RWPE2 (cell line): ENCODE data around the gene AQP2.

Source experiments
- ATAC-seq: fragments of 200-7000 bp; cut with Tn5 transposase; 3 replicates; pipeline ENCODE4 v1.9.1; 2021; ENCODE audit warnings: low read depth
- DNase-seq: peaks from one replicate; pipeline ENCODE4 v3.0.0-alpha.2; 2020; ENCODE audit warnings: low spot score
- H3K27ac ChIP-seq: fragments of 450-650 bp; 2 replicates; pipeline ENCODE4 v1.5.1; 2017; ENCODE audit warnings: mild to moderate bottlenecking; ENCODE audit not compliant: poor library complexity, severe bottlenecking
- H3K27me3 ChIP-seq: fragments of 250-450 bp; sonication (Bioruptor Pico); 2 replicates; pipeline ENCODE4 v1.5.1; 2021; ENCODE audit warnings: mild to moderate bottlenecking, moderate library complexity; ENCODE audit not compliant: insufficient read depth, poor library complexity, severe bottlenecking
- H3K36me3 ChIP-seq: fragments of 250-450 bp; sonication (Bioruptor Pico); 2 replicates; pipeline ENCODE4 v1.5.1; 2020; ENCODE audit warnings: low read depth, mild to moderate bottlenecking, moderate library complexity
- H3K4me1 ChIP-seq: fragments of 250-450 bp; sonication (Bioruptor Pico); 2 replicates; pipeline ENCODE4 v1.5.1; 2021; ENCODE audit warnings: mild to moderate bottlenecking, moderate library complexity; ENCODE audit not compliant: insufficient read depth, poor library complexity, severe bottlenecking
- H3K4me3 ChIP-seq: fragments of 250-450 bp; sonication (Bioruptor Pico); 2 replicates; pipeline ENCODE4 v1.5.1; 2021; ENCODE audit warnings: mild to moderate bottlenecking, moderate library complexity; ENCODE audit not compliant: severe bottlenecking
- H3K9me3 ChIP-seq: fragments of 250-450 bp; sonication (Bioruptor Pico); 2 replicates; pipeline ENCODE4 v1.5.1; 2021; ENCODE audit warnings: mild to moderate bottlenecking, moderate library complexity; ENCODE audit not compliant: severe bottlenecking
- TF ChIP-seq, protein P1 (sequence below): fragments of 450-650 bp; IDR thresholded peaks from one replicate; pipeline ENCODE4 v1.5.1; 2017; ENCODE audit warnings: mild to moderate bottlenecking, moderate library complexity; ENCODE audit not compliant: poor library complexity, severe bottlenecking

Gene AQP2

DNA sequence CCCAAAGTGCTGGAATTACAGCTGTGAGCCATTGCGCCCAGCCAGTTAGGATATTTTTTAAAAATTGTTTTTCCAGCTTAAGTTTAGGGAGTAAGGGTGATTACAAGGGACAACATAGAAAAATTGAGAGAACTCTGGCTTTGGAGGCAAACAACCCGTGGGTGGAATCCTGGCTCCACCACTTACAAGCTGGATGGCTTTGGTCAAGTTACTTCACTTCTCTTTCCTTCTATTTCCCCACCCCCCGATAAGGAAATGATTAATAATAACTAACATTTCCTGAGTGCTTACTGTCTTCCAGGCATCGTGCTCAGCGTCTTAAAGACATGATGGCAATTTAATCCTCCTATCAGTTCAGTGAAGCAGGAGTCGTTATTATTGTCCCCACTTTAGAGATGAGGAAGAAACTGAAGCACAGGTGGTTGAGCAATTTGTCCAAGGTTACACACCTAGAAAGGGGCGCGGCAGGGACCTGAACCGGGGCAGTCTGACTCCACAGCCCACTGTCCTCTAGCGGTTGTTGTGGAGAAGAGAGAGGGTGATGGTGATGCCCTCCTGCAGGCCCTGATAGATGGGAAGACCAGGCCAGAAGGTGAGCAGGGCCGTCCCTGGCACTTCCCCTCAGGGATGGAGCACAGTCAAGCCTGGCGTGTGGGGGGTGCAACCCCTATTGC lies 30.2 kb upstream of the AQP2 start:
- Histone ChIP-seq H3K4me1 (no peaks in the 10 kb centered on the region), H3K27ac (no peak overlapping the region), H3K4me3 (no peak overlapping the region), H3K27me3 (no peaks in the 10 kb centered on the region), H3K9me3 (no peaks in the 10 kb centered on the region), H3K36me3 (no peaks in the 10 kb centered on the region)
- DNase-seq = no peak
- peak; percentile 29; the same call in 2 of the 3 replicates for ATAC-seq
- TF ChIP-seq, protein P1, sequence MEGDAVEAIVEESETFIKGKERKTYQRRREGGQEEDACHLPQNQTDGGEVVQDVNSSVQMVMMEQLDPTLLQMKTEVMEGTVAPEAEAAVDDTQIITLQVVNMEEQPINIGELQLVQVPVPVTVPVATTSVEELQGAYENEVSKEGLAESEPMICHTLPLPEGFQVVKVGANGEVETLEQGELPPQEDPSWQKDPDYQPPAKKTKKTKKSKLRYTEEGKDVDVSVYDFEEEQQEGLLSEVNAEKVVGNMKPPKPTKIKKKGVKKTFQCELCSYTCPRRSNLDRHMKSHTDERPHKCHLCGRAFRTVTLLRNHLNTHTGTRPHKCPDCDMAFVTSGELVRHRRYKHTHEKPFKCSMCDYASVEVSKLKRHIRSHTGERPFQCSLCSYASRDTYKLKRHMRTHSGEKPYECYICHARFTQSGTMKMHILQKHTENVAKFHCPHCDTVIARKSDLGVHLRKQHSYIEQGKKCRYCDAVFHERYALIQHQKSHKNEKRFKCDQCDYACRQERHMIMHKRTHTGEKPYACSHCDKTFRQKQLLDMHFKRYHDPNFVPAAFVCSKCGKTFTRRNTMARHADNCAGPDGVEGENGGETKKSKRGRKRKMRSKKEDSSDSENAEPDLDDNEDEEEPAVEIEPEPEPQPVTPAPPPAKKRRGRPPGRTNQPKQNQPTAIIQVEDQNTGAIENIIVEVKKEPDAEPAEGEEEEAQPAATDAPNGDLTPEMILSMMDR = no peak

DNA sequence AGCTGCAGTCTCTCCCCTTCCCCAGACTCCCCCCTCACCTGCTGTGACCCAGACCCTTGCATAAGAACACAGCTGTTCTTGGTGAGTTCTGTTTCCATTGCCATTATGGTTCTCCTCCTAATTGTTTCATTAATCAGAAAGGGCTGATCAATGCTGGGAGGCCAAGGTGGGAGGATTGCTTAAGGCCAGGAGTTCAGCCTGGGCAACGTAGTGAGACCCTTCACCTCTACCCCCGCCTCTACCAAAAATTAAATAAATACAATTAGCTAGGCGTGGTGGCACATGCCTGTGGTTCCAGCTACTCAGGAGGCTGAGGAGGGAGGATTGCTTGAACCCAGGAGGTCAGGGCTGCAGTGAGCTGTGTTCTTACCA lies 29.6 kb upstream of the AQP2 start:
- Histone ChIP-seq H3K4me3 (no peak overlapping the region), H3K36me3 (no peaks in the 10 kb centered on the region), H3K27ac (no peak overlapping the region), H3K4me1 (no peaks in the 10 kb centered on the region), H3K27me3 (no peaks in the 10 kb centered on the region), H3K9me3 (no peaks in the 10 kb centered on the region)
- TF ChIP-seq, protein P1 = no peak
- ATAC-seq = no peak
- no peak for DNase-seq

DNA sequence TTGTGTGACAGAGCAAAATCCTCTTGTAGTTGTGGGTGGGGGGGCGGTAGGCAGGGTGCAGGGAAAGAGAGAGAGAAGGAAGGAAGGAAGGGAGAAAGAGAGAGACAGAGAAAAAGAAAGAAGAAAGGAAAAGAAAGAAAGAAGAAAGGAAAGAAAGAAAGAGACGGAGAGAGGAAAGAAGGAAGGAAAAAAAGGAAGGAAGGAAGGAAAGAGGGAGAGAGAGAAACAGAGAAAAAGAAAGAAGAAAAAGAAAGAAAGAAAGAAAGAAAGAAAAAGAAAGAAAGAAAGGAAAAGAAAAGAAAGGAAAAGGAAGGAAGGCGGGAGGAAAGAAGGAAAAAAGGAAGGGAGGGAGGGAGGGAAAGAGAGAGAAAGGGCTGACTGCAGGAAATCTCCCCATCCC lies 29.2 kb upstream of the AQP2 start:
- ATAC-seq = no peak
- DNase-seq = no peak
- no peak overlapping the region for H3K27ac ChIP-seq

DNA sequence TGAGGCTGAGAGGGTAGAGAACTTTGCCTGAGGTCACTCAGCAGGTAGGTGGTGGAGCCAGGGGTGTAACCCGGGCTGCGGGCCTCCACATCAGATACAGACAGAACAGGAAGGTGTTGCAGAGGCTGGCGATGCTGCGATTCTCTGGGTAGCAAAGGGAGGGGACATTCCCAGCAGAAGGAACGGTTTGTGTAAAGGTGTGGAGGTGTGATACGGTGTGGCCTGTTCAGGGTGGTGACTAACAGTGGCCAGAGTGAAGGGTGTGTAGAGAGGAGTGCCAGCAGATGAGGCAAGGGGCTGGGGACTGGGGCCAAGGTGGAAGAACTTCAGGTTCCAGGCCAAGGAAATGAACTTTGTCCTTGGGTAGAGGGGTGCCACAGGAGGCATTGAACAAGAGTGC lies 28.6 kb upstream of the AQP2 start:
- TF ChIP-seq, protein P1 = no peak
- Histone ChIP-seq H3K4me3 (no peak overlapping the region), H3K27ac (no peak overlapping the region), H3K27me3 (no peaks in the 10 kb centered on the region), H3K4me1 (no peaks in the 10 kb centered on the region), H3K36me3 (no peaks in the 10 kb centered on the region), H3K9me3 (no peaks in the 10 kb centered on the region)
- DNase-seq (no peak), ATAC-seq (no peak)

More for the DNA sequence above, 29.2 kb upstream of the AQP2 start:
- Histone ChIP-seq H3K9me3 (no peaks in the 10 kb centered on the region), H3K4me3 (no peak overlapping the region), H3K36me3 (no peaks in the 10 kb centered on the region), H3K4me1 (no peaks in the 10 kb centered on the region), H3K27me3 (no peaks in the 10 kb centered on the region)
- TF ChIP-seq, protein P1 = no peak

DNA sequence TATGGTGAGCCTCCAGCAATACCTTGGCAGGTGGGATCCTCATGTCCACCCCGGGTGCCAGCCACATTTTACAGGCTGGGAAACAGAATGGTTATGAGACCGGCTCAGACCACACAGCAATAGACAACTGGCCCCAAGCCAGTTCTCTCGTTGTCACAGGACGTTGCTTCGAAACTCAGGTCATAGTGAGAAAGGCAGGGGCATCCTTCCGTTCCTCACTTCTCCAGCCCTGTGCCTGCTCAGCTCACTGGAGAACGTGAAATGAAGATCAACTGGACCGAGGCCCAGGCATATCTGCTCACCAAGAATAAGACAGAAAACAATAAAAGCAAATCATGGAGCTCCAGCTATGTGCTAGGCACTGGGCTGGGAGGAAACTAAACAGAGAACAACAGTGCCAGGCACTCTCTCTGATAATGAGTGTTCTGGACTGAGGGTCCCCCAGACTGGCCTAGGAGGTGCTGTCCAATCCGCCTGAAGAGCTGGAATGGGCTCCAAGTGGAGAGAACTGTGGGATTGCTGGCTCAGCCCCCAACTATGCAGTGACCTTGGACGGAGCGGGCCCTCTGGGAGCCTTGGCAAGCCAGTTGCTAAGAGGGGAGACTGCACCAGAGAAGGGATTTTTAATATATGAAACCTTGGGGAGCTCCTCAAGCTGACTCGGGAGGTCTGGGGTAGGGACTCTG lies 28.0 kb upstream of the AQP2 start:
- Histone ChIP-seq H3K36me3 (no peaks in the 10 kb centered on the region), H3K27ac (no peak overlapping the region), H3K4me1 (no peaks in the 10 kb centered on the region), H3K9me3 (no peaks in the 10 kb centered on the region), H3K4me3 (no peak overlapping the region), H3K27me3 (no peaks in the 10 kb centered on the region)
- TF ChIP-seq, protein P1 = no peak
- no peak for ATAC-seq
- no peak for DNase-seq
